Measurements from ENCODE around the gene ARL16.

ARL16 gene

GRCh38 chr17:81666092-81666341 is 17.6 kb downstream of the ARL16 start:
- no peak for DNase-seq

GRCh38 chr17:81665205-81666091 is 18.1 kb downstream of the ARL16 start:
- peak; percentile 74 for DNase-seq

GRCh38 chr17:81664051-81664470 is 19.5 kb downstream of the ARL16 start:
- DNase-seq, result no peak

GRCh38 chr17:81662002-81662401 is 21.6 kb downstream of the ARL16 start:
- DNase-seq, result no peak

- DNase-seq, result no peak
These were observed 23.2 kb downstream of the ARL16 start for GRCh38 chr17:81660441-81660840.

GRCh38 chr17:81659038-81659437 is 24.6 kb downstream of the ARL16 start:
- DNase-seq, result no peak

GRCh38 chr17:81656835-81657234 is 26.8 kb downstream of the ARL16 start:
- no peak for DNase-seq

GRCh38 chr17:81656118-81656743 is 27.4 kb downstream of the ARL16 start, which contains the start of gene PDE6G:
Gene PDE6G, minus strand, starts transcription at chr17:81656542. Its CDS starts 3,237 bp downstream, at chr17:81653305.
- DNase-seq, result no peak

GRCh38 chr17:81655378-81656117 is 28.0 kb downstream of the ARL16 start:
- no peak for DNase-seq

- DNase-seq, result no peak
These were observed 30.5 kb downstream of the ARL16 start for GRCh38 chr17:81652906-81653771.

- no peak for DNase-seq
These were observed 31.9 kb downstream of the ARL16 start for GRCh38 chr17:81651692-81652091.

- no peak for DNase-seq
These were observed 32.6 kb downstream of the ARL16 start for GRCh38 chr17:81650951-81651350.

GRCh38 chr17:81648707-81649085 is 34.9 kb downstream of the ARL16 start:
- no peak for DNase-seq

GRCh38 chr17:81648013-81648706 is 35.4 kb downstream of the ARL16 start:
- no peak for DNase-seq

GRCh38 chr17:81647640-81648012 is 36.0 kb downstream of the ARL16 start:
- DNase-seq, result no peak

GRCh38 chr17:81646869-81647600 is 36.6 kb downstream of the ARL16 start:
- no peak for DNase-seq

- DNase-seq, result no peak
These were observed 38.3 kb downstream of the ARL16 start for GRCh38 chr17:81644976-81645952.

GRCh38 chr17:81644496-81644895 is 39.1 kb downstream of the ARL16 start:
- no peak for DNase-seq

- DNase-seq, result no peak
These were observed 41.6 kb downstream of the ARL16 start for GRCh38 chr17:81641825-81642489.

- no peak for DNase-seq
These were observed 43.6 kb downstream of the ARL16 start for GRCh38 chr17:81640011-81640410.

All from activated CD4-positive, alpha-beta T cell treated with anti-CD3 and anti-CD28 coated beads, Interleukin-2, amount 50 U/mL, for 16 hours (primary cell).